ELF-1 (cell line): ENCODE results near the gene HPCA.

Experiments
- DNase-seq: peaks from one replicate; pipeline ENCODE4 v3.0.0-alpha.2; 2016; ENCODE audit warnings: low read depth, low spot score

Gene HPCA

GRCh38 chr1:32889731-32890278 is 3.5 kb downstream of the HPCA start:
- no peak for DNase-seq

GRCh38 chr1:32890516-32891240 is 4.4 kb downstream of the HPCA start:
- peak; percentile 1 for DNase-seq

GRCh38 chr1:32891241-32891570 is 4.9 kb downstream of the HPCA start:
- DNase-seq, result no peak

GRCh38 chr1:32891630-32892029 is 5.3 kb downstream of the HPCA start:
- no peak for DNase-seq

- DNase-seq, result peak; percentile 89
Measured at GRCh38 chr1:32892368-32893197, 6.3 kb downstream of the HPCA start.

- DNase-seq, result no peak
Measured at GRCh38 chr1:32893198-32894018, 7.1 kb downstream of the HPCA start.

GRCh38 chr1:32894019-32894600 is 7.8 kb downstream of the HPCA start:
- no peak for DNase-seq

- no peak for DNase-seq
Measured at GRCh38 chr1:32894681-32895080, 8.4 kb downstream of the HPCA start.

- no peak for DNase-seq
Measured at GRCh38 chr1:32895325-32896215, 9.3 kb downstream of the HPCA start.

GRCh38 chr1:32896451-32896850 is 10.2 kb downstream of the HPCA start:
- no peak for DNase-seq

GRCh38 chr1:32897082-32898049 is 11.1 kb downstream of the HPCA start:
- peak; percentile 83 for DNase-seq

- no peak for DNase-seq
Measured at GRCh38 chr1:32898056-32898455, 11.8 kb downstream of the HPCA start.

GRCh38 chr1:32898958-32899357 is 12.7 kb downstream of the HPCA start:
- no peak for DNase-seq

GRCh38 chr1:32899586-32900296 is 13.4 kb downstream of the HPCA start:
- DNase-seq, result no peak

- DNase-seq, result no peak
Measured at GRCh38 chr1:32900371-32900955, 14.2 kb downstream of the HPCA start.

GRCh38 chr1:32900956-32901822 is 14.9 kb downstream of the HPCA start, which contains the start of gene TMEM54:
TSS of gene TMEM54 (minus strand) at chr1:32901389. CDS start at chr1:32901238, 151 bp downstream.
- DNase-seq, result peak; percentile 44

GRCh38 chr1:32901823-32902534 is 15.7 kb downstream of the HPCA start:
- DNase-seq, result no peak
